Muscle layer of duodenum (tissue), 2 donors: Measurements from ENCODE around the gene DOCK2.

Experiments
- H3K27ac ChIP-seq: one replicate; pipeline ENCODE4 v1.7.0; 2013; ENCODE audit warnings: mild to moderate bottlenecking, low read length
- H3K27me3 ChIP-seq: one replicate; pipeline ENCODE4 v1.7.0; 2013; ENCODE audit warnings: low read depth, mild to moderate bottlenecking, control low read depth, low read length
- H3K36me3 ChIP-seq, 2 donors: one replicate each; pipeline ENCODE4 v1.7.0; 2013; ENCODE audit warnings: low read length in 2 of 2, control low read depth in 1 of 2, mild to moderate bottlenecking in 1 of 2; ENCODE audit not compliant: insufficient read depth in 2 of 2, control insufficient read depth in 1 of 2
- H3K4me1 ChIP-seq, 2 donors: one replicate each; pipeline ENCODE4 v1.7.0; 2013; ENCODE audit warnings: low read length in 2 of 2, mild to moderate bottlenecking in 2 of 2, control low read depth in 1 of 2, moderate library complexity in 1 of 2; ENCODE audit not compliant: insufficient read depth in 2 of 2, control insufficient read depth in 1 of 2
- H3K4me3 ChIP-seq, 2 donors: one replicate each; pipeline ENCODE4 v1.7.0; 2013; ENCODE audit warnings: low read length in 2 of 2, low read depth in 1 of 2, mild to moderate bottlenecking in 1 of 2
- H3K9me3 ChIP-seq, 2 donors: one replicate each; pipeline ENCODE4 v1.7.0; 2013; ENCODE audit warnings: low read length in 2 of 2, control low read depth in 1 of 2, mild to moderate bottlenecking in 1 of 2; ENCODE audit not compliant: control insufficient read depth in 1 of 2
- donor health status: healthy.

The DOCK2 gene

DNA sequence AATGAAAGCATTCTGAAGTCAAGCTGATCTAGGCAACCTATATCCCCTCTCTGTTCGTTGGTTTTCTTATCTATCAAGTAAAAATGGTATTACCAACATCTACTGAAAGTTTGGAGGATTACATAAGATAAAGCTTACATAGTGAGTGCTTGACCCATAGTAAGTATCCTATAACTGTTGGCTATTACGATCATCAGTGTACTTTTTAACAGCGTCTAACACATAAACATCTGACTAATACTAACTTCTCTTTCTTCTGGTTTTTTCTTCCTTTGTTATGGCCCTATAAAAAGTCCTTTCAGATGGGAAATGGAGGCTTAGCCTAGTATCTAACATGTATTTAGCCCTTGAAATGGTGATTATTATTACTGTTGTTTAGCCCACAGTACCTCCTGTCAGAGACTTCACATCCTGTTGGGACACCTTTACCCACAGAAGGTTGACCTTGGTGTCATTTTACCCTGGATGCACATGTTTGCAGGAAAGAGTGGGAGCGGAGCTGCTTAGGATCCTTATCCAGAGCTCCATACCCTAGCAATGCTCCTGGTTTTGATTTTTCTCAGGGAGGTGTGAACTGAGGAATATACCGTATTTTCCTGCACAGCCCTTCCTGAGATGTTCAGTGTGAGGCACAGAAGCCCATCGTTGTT, 337.2 kb downstream of the DOCK2 start:
- Histone ChIP-seq H3K9me3 (no peaks in the 10 kb centered on the region), H3K27ac (no peak overlapping the region), H3K27me3 (no peaks in the 10 kb centered on the region), H3K4me1 (no peaks in the 10 kb centered on the region), H3K4me3 (no peak overlapping the region), H3K36me3 (peaks cover 0 to 4% of the 10 kb centered on the region in 2 donors)

DNA sequence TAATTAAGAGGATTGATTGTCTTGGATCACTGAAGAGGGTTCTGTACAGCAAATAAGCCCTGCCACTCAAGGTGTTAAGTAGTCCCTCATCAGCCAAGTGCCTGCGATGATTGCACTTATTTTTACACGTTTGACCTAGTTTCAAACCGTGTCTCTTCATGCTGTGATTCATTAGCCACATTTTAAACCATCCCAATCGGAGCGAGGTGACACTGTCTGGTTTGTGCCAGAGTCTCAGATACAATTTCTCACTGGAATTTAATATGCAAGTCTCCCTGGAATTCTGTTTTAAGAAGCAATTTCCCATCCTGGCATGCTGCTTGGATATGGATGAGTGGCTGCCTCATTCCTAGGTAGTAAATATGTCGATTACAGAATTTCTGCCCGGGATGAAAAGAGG, 341.6 kb downstream of the DOCK2 start:
- H3K27me3 ChIP-seq = no peaks in the 10 kb centered on the region
- no peaks in the 10 kb centered on the region for H3K36me3 ChIP-seq
- no peaks in the 10 kb centered on the region for H3K9me3 ChIP-seq
- no peaks in the 10 kb centered on the region for H3K4me1 ChIP-seq
- no peak overlapping the region for H3K27ac ChIP-seq
- no peak overlapping the region for H3K4me3 ChIP-seq

DNA sequence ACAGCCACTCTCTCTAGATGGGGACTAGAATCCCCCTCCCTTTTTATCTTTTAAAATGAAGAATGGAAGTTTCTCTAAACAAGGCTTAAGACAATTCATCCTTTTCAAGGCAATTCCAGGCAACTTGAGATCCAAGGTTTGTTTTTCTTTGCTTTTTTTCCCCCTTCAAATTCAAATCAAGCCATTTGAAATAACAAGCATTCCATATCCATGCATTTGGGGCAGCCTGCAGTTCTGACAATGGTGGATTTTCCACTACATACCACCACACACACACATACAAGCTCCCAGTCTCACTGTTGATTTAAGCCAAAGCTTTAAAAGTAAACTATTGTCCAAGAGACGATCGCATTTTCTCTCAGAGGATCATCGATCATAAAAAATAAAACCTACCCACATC, 342.8 kb downstream of the DOCK2 start:
- Histone ChIP-seq H3K27me3 (no peaks in the 10 kb centered on the region), H3K36me3 (no peaks in the 10 kb centered on the region), H3K27ac (no peak overlapping the region), H3K4me1 (no peaks in the 10 kb centered on the region), H3K4me3 (peak overlapping the region in 1 of 2 donors; percentile 36), H3K9me3 (no peaks in the 10 kb centered on the region)

DNA sequence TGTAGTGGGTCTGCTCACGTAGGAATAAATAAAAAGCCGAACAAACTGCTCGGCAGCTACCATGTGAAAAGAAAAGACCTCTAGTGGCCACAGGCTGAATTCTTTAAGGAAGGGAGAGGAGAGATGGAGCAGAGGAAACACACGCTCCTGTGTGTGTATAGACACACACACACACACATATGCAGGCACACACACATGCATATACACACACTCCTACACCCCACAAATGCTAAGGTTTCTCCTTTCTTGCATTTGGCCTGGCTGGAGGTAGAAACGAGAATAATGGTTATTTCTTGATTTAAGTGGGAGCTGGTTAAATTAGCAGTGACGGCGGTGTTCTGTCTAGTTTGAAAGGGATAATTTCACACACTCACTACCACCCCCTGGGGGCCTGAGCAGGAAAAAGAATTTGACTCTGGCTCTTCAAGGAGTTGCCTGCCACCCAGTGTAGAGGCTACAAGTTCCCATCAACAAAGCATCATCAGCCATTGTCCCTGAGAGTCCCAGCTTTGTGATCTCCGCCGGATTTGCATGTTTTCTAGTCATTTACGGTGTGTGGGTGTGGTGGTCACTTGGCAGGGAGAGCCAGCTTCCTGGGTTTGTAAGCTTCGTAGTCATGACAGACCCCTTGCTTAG, 343.5 kb downstream of the DOCK2 start, which contains the start of gene INSYN2B:
Gene INSYN2B, minus strand, starts transcription at position 78 of the 636 bp plus-strand sequence. CDS start 96,597 bp downstream, outside the sequence.
- Histone ChIP-seq H3K4me3 (peak within 1 kb of the TSS; percentile 36 to 38), H3K27me3 (no peaks in the 10 kb centered on the region), H3K9me3 (no peaks in the 10 kb centered on the region), H3K27ac (no peak within 1 kb of the TSS), H3K36me3 (no peaks in the 10 kb centered on the region), H3K4me1 (no peaks in the 10 kb centered on the region)

DNA sequence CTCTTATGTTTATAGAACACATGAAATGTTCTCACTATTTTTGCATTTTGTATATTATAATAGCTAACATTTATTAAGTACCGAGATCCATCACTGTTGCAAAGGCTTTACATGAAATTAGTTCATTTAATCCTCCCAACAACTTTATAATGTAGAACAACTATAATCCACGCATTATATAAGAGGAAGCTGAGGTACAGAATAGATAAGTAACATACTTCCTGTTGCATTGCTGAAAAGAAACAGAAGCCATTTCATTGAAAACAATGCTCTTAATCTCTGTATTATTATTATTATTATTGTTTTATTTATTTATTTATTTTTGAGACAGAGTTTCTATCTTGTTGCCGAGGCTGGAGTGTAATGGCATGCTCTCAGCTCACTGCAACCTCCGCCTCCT, 351.1 kb downstream of the DOCK2 start:
- Histone ChIP-seq H3K36me3 (no peaks in the 10 kb centered on the region), H3K27ac (no peak overlapping the region), H3K4me3 (no peak overlapping the region), H3K9me3 (no peaks in the 10 kb centered on the region), H3K27me3 (no peaks in the 10 kb centered on the region), H3K4me1 (no peaks in the 10 kb centered on the region)

DNA sequence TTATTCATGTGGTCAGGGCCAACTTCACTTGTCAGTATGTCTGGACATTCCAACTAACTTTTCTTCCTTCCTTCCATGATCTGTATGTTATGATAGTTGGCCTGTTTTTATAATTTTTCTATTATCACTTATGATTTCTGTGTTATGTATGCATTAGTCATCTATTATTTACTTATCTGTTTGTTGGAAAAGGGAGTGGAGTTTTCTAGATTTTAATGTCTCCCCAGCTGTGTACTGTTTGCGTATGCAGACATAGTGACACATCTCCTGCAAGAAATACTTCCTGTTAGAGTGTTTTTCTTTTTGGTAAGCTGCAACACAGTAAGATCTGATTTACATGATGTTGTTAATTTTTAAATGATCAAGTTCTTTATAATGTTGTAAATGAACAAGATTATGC, 351.9 kb downstream of the DOCK2 start:
- no peak overlapping the region for H3K27ac ChIP-seq
- no peaks in the 10 kb centered on the region for H3K9me3 ChIP-seq
- H3K27me3 ChIP-seq = no peaks in the 10 kb centered on the region
- no peak overlapping the region for H3K4me3 ChIP-seq
- no peaks in the 10 kb centered on the region for H3K36me3 ChIP-seq
- no peaks in the 10 kb centered on the region for H3K4me1 ChIP-seq

DNA sequence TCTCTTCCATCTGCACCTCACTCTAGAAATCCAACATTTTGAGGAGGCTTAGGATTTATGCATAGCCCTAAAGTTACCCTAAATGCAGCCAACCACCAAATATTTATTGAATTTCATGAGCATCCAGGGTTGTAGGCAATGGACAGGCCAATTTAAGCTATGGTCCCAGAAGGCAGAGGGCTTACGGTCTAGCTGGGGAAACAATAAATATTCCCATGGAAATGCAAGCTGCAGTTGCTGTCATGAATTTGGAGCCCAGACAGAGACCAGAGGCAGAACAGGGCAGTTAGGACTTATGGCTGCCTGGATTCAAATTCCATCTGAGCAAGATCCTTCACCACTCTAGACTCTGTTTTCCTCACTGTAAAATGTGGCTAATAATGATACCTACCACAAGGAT, 352.3 kb downstream of the DOCK2 start:
- no peak overlapping the region for H3K27ac ChIP-seq
- no peaks in the 10 kb centered on the region for H3K9me3 ChIP-seq
- no peaks in the 10 kb centered on the region for H3K4me1 ChIP-seq
- no peak overlapping the region for H3K4me3 ChIP-seq
- no peaks in the 10 kb centered on the region for H3K27me3 ChIP-seq
- no peaks in the 10 kb centered on the region for H3K36me3 ChIP-seq

DNA sequence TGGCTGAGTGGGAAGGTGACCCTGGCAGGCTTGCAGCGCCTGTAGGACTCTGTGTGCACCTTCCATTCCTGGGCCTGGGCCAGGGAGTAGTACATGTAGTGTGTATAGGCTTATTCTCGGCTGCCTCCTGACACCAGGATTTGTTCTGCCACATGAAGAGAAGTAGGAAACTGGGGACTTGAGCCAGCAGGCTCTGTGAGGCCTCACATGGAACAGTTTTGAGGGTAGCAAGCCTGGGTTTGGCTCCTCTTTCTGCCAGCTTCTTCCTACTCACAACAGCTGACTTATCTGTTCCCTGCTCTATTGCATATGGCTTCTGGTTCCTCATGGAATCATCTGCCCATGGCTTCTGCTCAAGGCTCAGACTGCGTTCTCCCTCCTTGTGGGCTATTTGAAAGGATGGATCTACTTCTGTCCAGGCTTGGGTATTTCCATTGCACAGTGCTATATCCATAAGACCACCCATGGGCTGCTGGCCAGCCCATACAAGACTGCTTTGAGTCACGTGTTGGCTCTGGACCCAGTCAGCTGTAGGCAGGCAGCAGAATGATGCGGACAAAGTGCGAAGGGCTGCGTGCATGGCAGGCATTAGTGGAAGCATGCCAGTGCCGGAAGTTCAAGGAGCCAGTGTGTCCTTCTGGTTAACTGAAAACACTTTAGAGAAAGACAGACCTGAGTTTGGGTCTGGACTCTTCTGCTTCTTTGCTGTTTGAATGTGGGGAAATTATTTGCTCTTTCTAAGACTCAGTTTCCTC, 354.2 kb downstream of the DOCK2 start:
- no peaks in the 10 kb centered on the region for H3K4me1 ChIP-seq
- H3K4me3 ChIP-seq = no peak overlapping the region
- no peaks in the 10 kb centered on the region for H3K36me3 ChIP-seq
- H3K27me3 ChIP-seq = no peaks in the 10 kb centered on the region
- H3K9me3 ChIP-seq = no peaks in the 10 kb centered on the region
- H3K27ac ChIP-seq = no peak overlapping the region

DNA sequence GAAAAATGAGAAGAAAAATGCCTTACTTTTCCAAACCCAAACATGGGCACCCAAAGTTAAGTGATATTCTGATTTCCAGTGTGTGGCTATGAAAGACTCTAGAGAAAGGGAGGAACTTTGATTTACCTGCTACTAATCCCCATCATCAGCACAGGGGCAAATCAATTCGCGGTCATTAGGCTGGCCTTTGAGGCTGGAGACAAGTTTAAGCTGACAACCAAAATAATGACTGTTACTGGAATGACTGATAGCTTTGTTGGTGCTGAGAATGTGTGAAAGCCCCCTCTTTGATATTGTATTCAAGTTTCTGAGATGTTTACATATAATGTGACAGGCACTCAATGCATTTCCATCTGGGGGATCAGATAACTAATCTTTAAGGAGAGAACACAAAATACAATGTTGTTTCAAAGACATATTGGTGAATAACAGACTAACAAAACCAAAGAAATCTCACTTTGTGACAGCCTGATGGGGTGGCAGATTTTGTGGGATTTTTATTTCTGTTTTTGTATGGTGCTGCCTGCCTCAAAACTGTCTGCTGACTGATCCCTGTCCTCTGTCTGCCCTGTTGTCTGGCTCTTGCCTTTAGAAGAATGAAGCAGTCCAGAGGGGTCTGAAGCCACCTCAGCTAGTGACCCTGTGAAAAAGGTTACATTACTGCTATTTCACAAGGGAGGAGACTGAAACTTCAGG, 355.9 kb downstream of the DOCK2 start:
- Histone ChIP-seq H3K4me3 (no peak overlapping the region), H3K9me3 (no peaks in the 10 kb centered on the region), H3K36me3 (no peaks in the 10 kb centered on the region), H3K27me3 (no peaks in the 10 kb centered on the region), H3K4me1 (no peaks in the 10 kb centered on the region), H3K27ac (no peak overlapping the region)

DNA sequence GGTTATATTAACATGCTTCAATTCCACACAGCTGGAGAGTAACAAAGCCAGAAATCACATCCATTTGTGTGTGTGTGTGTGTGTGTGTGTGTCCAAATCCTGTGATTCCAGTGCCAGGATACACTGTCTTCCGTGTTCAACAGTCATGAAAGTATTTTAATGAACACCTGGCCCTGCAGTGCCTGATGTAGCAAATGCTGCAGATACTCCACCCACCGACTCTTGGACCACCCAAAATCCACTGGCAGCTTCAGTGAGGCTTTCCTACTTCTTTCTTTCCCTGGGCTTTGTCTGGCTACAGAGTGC, 356.4 kb downstream of the DOCK2 start:
- Histone ChIP-seq H3K4me1 (no peaks in the 10 kb centered on the region), H3K27me3 (no peaks in the 10 kb centered on the region), H3K36me3 (no peaks in the 10 kb centered on the region), H3K27ac (no peak overlapping the region), H3K9me3 (no peaks in the 10 kb centered on the region), H3K4me3 (no peak overlapping the region)

DNA sequence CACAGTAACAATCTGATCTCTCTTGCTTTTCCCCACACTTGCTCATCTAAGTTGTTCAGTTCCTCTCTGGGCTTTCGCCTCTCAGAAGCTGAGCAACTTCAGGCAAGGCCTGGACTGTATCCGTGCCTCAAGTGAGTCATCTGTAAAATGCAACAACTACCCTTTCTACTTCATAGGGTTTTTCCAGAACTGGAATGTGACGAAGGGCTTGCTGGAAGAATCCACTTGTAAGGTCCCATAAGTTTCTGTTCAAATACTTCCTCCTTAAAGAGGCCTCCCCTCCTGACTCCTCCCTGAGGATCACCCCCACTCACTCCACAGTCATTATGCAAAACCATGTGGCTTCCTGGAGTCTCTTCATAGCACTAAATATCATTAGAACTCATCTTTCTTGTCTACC, 360.7 kb downstream of the DOCK2 start:
- no peak overlapping the region for H3K4me3 ChIP-seq
- no peak overlapping the region for H3K27ac ChIP-seq
- no peaks in the 10 kb centered on the region for H3K27me3 ChIP-seq
- no peaks in the 10 kb centered on the region for H3K4me1 ChIP-seq
- H3K36me3 ChIP-seq = no peaks in the 10 kb centered on the region
- H3K9me3 ChIP-seq = no peaks in the 10 kb centered on the region
